ENCODE measurements around the gene FANCE.
"Not testable (repeated sequence)": the region's sequence is repeated elsewhere in the genome, so short reads cannot be mapped to it uniquely, and the experiment has no call there.

The FANCE gene

DNA sequence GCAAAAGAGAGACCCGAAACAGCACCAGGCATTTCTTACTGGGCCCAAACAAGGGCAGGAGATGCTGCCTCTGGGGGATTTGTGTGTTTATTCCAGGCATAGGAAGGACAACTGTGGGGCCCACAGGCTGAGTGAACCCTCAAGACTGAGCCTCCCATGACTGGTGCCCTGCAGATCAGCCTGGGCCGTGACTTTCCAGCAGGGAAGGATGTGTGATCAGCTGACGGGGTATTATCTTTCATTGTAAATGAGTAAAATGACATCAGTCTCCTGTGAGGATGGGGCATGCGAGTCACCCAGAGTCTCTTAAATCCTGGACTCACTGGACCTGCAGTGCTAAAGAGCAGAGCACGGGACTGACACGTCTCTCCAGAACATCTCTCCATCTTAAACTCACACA lies 48.6 kb downstream of the FANCE start:
- DNase-seq, result no peak

DNA sequence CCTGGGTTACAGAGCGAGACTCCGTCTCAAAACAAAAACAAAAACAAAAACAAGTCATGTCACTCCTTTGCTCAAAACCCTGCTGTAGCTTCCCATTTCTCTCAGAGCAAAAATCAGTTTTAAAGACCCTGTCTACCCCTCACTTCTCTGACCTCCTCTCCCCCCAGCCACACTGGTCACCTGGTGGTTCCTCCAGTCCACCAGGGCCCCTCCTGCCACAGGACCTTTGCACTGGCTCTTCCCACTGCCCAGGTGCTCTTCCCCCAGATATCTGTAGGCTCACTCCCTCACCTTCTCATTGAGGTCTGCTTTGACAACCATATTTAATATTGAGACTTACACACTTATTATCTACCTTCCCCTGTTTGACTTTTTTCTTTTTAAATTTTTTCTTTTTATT lies 49.6 kb downstream of the FANCE start:
- DNase-seq, result no peak

DNA sequence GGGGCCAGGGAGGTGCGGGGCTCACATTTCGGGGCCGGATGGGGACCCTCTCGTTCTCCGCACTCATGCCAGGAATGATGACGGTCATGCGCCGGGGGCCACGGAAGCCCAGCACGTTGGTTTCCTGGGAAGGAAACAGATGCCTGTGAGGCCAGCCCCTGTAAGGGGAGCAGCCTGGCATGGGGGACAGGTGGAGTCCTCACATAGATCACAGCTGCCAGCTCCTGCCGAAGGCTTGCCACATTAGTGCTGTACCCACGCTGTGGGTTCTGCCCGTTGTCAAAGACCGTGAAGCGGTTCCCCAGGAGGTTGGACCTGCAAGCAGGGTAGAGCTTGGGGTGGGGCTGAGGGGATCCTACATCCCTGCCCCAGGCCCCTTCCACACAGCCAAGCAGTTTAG lies 51.4 kb downstream of the FANCE start:
- DNase-seq, result no peak

DNA sequence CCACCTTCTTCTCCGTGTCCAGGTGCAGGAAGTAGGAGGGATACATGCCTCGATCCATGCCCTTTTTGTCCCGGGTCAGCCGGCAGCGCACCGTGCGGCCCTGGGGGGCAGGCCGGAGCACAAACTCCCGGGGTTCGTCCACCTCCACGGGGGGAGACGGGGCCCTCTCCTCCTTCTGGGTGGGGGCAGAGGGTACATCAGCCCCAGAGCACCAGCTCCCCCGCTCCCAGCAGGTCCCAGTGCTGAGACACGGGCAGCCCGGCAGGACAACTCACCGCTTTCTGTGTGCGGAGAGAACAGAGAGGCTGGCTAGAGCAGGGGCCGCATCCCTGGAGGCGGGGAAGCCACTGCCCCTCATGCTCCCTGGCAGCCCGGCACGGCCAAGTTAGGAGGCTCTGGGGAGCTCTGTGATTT lies 53.9 kb downstream of the FANCE start:
- no peak for DNase-seq

DNA sequence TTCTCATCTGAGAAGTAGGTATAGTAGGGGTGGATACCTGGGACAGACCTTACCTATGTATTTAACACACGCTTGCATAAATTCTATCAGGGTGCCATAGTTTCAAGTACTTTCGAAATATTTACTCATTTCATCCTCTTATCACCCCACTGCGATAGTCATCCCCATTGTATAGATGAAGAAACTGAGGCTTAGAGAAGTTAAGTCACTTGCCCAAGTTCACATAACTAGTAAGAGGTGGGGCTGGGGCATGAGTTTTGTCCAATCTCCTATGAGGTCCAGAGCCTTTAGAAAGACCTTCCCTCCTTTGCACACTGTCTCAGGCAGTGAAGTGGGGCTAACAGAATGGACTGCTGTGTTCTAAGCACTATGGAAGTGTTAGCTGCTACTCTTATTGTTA lies 54.4 kb downstream of the FANCE start:
- DNase-seq, result no peak

DNA sequence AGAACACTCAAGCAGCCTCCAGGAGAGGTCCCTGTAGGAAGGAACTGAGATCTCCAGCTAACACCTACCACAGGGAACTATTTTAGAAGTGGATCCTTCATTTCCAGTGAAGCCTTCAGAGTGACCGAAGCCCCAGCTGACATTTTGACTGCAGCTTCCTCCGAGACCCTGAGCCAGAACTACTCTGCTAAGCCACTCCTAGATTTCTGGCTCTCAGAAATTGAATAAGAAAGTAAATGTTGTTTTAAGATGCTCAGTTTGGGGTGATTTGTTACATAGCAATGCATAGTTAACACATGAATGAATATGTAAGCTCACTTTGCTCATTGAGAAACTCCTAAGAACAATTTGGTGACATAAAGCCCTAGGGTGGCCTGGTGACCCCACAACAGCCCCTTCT lies 55.1 kb downstream of the FANCE start:
- DNase-seq, result no peak

DNA sequence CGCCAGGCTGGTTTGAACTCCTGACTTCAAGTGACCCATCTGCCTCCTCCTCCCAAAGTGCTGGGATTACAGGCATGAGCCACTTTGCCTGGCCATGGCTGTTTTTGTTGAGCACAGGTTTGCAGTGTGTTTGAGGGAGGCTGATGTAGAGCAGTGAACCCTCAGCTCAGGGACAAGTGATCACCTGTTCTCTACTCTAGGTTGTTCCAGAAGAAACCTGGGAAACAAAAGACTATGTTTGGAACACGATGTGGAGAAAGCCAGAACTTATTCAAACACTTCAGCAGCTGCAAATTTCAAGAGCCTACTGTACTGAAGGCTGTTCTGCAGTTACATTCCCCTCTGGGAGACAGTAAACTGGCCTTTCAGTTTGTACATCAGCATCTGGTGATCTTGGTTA lies 55.9 kb downstream of the FANCE start:
- DNase-seq, result no peak

DNA sequence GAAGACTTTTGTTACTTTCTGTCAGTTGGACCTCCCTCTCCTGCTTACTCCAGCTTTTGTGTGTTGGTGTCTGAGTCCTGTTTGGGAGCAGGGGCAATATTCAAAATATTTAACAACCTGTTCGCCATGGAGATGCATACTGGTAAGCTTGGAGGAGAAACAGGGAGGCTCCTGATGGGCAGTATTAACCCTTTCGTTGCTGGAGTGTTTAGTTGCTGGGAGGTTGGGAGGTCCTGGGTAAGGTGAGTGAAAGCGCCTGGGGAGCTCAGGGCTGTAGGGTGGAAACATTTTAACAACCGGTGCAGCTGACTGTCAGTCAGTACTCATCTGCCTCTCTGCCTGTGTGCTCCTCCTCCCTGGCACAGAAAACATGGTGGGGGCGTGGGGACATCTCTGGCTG lies 56.4 kb downstream of the FANCE start:
- DNase-seq, result no peak

DNA sequence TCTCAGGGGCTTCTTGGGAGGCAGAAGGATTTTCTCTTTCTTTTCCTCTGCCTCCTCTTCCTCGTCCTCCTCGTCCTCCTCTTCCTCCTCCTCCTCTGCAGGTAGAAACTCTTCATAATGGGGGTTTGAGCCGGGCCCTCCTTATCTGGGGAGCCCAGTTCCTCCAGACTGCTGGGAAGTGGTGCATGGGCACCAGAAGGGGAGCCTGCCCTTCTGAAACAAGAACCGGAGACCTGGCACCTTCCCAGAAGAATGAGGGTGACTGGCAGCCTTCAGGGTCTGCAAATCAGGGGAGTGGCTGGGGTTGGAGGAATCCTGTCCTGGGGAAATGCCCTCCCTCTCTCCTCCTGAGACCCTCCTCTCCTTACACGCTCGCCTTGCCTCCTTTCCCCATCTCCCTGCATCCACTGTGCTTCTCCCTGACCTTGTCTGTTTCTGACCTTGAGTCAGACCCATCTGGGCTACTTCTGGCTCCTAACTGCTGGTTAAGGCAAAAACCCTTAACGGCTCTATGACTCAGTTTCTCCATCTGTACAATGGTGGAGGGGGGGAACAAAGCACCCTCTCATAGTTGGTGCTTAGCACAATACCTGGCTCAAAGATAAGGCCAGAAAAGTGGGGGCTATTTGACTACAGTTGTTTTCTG lies 58.9 kb downstream of the FANCE start:
- DNase-seq, result no peak

DNA sequence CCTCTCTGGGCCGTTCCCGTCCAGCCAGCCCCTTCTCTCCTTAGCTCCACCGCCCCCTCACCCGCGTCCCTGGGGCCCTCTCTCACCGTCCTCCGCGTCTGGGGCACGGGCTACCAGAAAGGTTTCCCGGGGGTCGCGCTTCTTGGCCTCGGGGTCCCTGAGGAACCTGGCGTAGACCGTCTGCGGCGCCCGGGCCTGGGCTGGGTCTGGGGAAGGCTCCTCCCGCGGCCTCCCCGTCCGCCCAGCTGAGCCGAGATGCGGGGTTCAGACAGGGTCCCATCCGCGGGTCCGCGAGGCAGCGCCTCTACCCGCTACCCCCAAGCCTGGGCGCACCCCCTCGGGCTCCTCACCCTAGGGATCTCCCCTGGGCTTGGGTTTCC lies 59.4 kb downstream of the FANCE start:
- no peak for DNase-seq

DNA sequence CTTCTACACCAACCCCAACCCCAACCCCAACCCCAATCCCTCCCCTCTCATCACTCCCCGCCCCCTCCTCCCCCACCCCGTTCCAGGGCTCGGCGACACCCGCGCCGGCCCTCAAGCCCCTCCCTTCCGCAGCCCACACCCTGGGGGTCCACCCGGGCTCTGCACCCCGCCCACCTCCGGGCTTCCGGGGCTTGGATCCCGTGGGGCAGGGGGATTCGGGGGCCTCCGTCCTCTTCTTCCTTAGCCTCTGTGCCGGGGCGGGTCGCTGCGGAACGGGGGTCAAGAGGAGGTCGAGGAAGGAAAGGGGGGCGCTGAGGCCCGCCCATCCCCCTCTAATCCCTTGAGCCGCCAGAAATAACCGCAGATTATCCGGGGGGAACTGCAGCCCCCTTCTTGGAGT lies 59.9 kb downstream of the FANCE start:
- no peak for DNase-seq

DNA sequence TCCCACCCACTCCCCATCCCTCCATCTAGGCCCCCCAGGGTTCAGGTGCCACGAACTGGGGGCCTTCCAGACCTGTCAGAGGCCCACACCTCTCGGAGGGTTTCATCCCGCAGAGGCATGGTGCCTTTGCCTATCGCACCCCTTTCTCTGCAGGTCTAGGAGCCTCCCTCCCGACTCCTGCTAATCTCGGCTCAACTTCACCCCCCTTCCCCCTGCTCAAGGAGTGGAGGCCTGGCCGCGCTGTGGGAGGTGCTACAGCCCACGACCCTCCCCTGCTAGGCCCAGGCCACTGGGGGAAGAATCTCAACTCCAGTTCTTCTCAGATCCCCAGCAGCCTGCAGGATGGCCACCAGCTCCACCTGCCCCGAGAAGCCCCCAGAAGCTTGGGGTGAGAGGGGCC lies 60.6 kb downstream of the FANCE start, which contains the start of gene TULP1:
Gene TULP1 (minus strand): TSS at position 157 of the 400 bp plus-strand sequence. CDS start 38 bp downstream, at position 119.
- no peak for DNase-seq

DNA sequence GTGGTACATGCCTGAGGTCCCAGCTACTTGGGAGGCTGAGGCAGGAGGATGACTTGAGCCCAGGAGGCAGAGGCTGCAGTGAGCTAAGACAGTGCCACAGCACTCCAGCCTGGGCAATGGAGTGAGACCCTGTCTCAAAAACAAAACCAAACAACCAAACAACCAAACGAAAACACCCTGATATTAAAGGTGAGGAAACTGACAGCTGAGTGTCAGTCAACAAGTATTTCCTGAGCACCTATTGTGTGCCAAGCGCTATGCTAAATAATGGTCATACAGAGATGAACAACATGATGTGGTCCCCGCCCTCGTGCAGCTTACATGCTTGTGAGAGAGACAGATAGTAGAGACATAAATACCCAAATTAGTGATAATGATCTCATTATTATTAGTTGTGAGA lies 62.4 kb downstream of the FANCE start:
- DNase-seq, result no peak

DNA sequence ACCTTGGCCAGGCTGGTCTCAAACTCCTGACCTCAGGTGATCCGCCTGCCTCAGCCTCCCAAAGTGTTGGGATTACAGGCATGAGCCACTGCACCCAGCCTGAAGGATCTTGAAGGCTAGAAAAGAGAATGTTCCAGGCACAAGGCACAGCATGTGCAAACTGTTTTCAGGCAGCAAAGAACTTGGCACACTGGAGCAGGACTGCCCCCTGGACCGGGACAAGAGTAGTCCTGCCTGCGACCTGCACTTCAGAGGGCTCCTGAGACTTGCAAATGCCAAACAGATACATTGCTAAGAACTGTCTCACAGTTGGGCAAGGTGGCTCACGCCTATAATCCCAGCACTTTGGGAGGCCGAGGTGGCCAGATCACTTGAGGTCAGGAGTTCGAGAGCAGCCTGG lies 63.8 kb downstream of the FANCE start:
- not testable (repeated sequence) for DNase-seq
